Duodenal mucosa (tissue), 2 donors: ENCODE results near the gene SELENOV.

Experiments
- H3K27ac ChIP-seq: one replicate; pipeline ENCODE4 v1.7.0; 2013; ENCODE audit warnings: low read depth, low read length
- H3K27me3 ChIP-seq, 2 donors: one replicate each; pipeline ENCODE4 v1.7.0; 2013; ENCODE audit warnings: low read length in 2 of 2, control low read depth in 1 of 2; ENCODE audit not compliant: insufficient read depth in 2 of 2, control insufficient read depth in 1 of 2
- H3K36me3 ChIP-seq, 2 donors: one replicate each; pipeline ENCODE4 v1.7.0; 2013; ENCODE audit warnings: low read length in 2 of 2, control low read depth in 1 of 2; ENCODE audit not compliant: insufficient read depth in 2 of 2, control insufficient read depth in 1 of 2
- H3K4me1 ChIP-seq, 2 donors: one replicate each; pipeline ENCODE4 v1.7.0; 2013; ENCODE audit warnings: low read length in 2 of 2, control low read depth in 1 of 2; ENCODE audit not compliant: insufficient read depth in 2 of 2, control insufficient read depth in 1 of 2
- H3K4me3 ChIP-seq, 2 donors: one replicate each; pipeline ENCODE4 v1.7.0; 2013; ENCODE audit warnings: low read length in 2 of 2, low read depth in 1 of 2
- H3K9ac ChIP-seq, 2 donors: one replicate each; pipeline ENCODE4 v1.7.0; 2013; ENCODE audit warnings: low read length in 2 of 2, low read depth in 1 of 2
- H3K9me3 ChIP-seq, 2 donors: one replicate each; pipeline ENCODE4 v1.7.0; 2013; ENCODE audit warnings: low read length in 2 of 2, control low read depth in 1 of 2; ENCODE audit not compliant: control insufficient read depth in 1 of 2

SELENOV gene

GRCh38 chr19:39502640-39503417, 12.1 kb upstream of the SELENOV start:
- Histone ChIP-seq H3K4me1 (peaks cover 3 to 19% of the 10 kb centered on the region in 2 donors), H3K9ac (no peak overlapping the region), H3K4me3 (no peak overlapping the region), H3K9me3 (no peaks in the 10 kb centered on the region), H3K27me3 (peaks cover 46 to 56% of the 10 kb centered on the region in 2 donors), H3K27ac (no peak overlapping the region), H3K36me3 (no peaks in the 10 kb centered on the region)

- peaks cover 34 to 36% of the 10 kb centered on the region in 2 donors for H3K27me3 ChIP-seq
- no peak overlapping the region for H3K9ac ChIP-seq
- no peaks in the 10 kb centered on the region for H3K9me3 ChIP-seq
- H3K27ac ChIP-seq: no peak overlapping the region
- no peaks in the 10 kb centered on the region for H3K36me3 ChIP-seq
- no peak overlapping the region for H3K4me3 ChIP-seq
- peaks cover 3 to 4% of the 10 kb centered on the region in 2 donors for H3K4me1 ChIP-seq
Measured at GRCh38 chr19:39506598-39506943, 8.4 kb upstream of the SELENOV start.

- Histone ChIP-seq H3K4me1 (peaks cover 3 to 4% of the 10 kb centered on the region in 2 donors), H3K36me3 (no peaks in the 10 kb centered on the region), H3K4me3 (peak overlapping the region in 1 of 2 donors; percentile 53), H3K27me3 (peaks cover 34 to 35% of the 10 kb centered on the region in 2 donors), H3K27ac (no peak overlapping the region), H3K9me3 (no peaks in the 10 kb centered on the region), H3K9ac (no peak overlapping the region)
Measured at GRCh38 chr19:39506944-39507714, 7.8 kb upstream of the SELENOV start.

GRCh38 chr19:39507715-39508364, 7.1 kb upstream of the SELENOV start:
- peaks cover 34 to 35% of the 10 kb centered on the region in 2 donors for H3K27me3 ChIP-seq
- no peaks in the 10 kb centered on the region for H3K36me3 ChIP-seq
- no peak overlapping the region for H3K9ac ChIP-seq
- H3K9me3 ChIP-seq: no peaks in the 10 kb centered on the region
- peaks cover 3 to 4% of the 10 kb centered on the region in 2 donors for H3K4me1 ChIP-seq
- H3K4me3 ChIP-seq: peak overlapping the region in 1 of 2 donors; percentile 53
- H3K27ac ChIP-seq: no peak overlapping the region

- no peaks in the 10 kb centered on the region for H3K36me3 ChIP-seq
- peaks cover 3 to 4% of the 10 kb centered on the region in 2 donors for H3K4me1 ChIP-seq
- H3K9ac ChIP-seq: no peak overlapping the region
- no peak overlapping the region for H3K4me3 ChIP-seq
- no peak overlapping the region for H3K27ac ChIP-seq
- no peaks in the 10 kb centered on the region for H3K9me3 ChIP-seq
- H3K27me3 ChIP-seq: peaks cover 35 to 40% of the 10 kb centered on the region in 2 donors
Measured at GRCh38 chr19:39508629-39509028, 6.3 kb upstream of the SELENOV start.

GRCh38 chr19:39509233-39509632, 5.7 kb upstream of the SELENOV start:
- Histone ChIP-seq H3K36me3 (no peaks in the 10 kb centered on the region), H3K9me3 (no peaks in the 10 kb centered on the region), H3K27ac (no peak overlapping the region), H3K27me3 (peaks cover 33 to 40% of the 10 kb centered on the region in 2 donors), H3K9ac (no peak overlapping the region), H3K4me3 (no peak overlapping the region), H3K4me1 (peaks cover 3 to 4% of the 10 kb centered on the region in 2 donors)

GRCh38 chr19:39512988-39513387, 2.0 kb upstream of the SELENOV start:
- H3K9me3 ChIP-seq: no peaks in the 10 kb centered on the region
- no peak overlapping the region for H3K4me3 ChIP-seq
- H3K36me3 ChIP-seq: no peaks in the 10 kb centered on the region
- H3K9ac ChIP-seq: no peak overlapping the region
- H3K4me1 ChIP-seq: peaks cover 0 to 8% of the 10 kb centered on the region in 2 donors
- H3K27ac ChIP-seq: no peak overlapping the region
- H3K27me3 ChIP-seq: peaks cover 42 to 47% of the 10 kb centered on the region in 2 donors

- Histone ChIP-seq H3K36me3 (no peaks in the 10 kb centered on the region), H3K9me3 (no peaks in the 10 kb centered on the region), H3K9ac (no peak overlapping the region), H3K4me3 (peak overlapping the region; percentile 15 to 28), H3K4me1 (peaks cover 0 to 8% of the 10 kb centered on the region in 2 donors), H3K27ac (no peak overlapping the region), H3K27me3 (peaks cover 33 to 44% of the 10 kb centered on the region in 2 donors)
Measured at GRCh38 chr19:39515551-39516191, 732 bp downstream of the SELENOV start.

- Histone ChIP-seq H3K27me3 (peaks cover 33 to 44% of the 10 kb centered on the region in 2 donors), H3K9me3 (no peaks in the 10 kb centered on the region), H3K4me1 (peaks cover 0 to 8% of the 10 kb centered on the region in 2 donors), H3K27ac (no peak overlapping the region), H3K4me3 (no peak overlapping the region), H3K36me3 (no peaks in the 10 kb centered on the region), H3K9ac (no peak overlapping the region)
Measured at GRCh38 chr19:39516270-39516669, 1.3 kb downstream of the SELENOV start.
